NCI-H1694 treated with DMSO at 0.1 percent for 48 hours (cell line): Measurements from ENCODE around the gene ELMOD1.

ENCODE experiments used
- DNase-seq: peaks from one replicate; lab custom pipeline; 2025; lab: John Stamatoyannopoulos, UW

Gene ELMOD1

GRCh38 chr11:107583629-107584195, 7.2 kb upstream of the ELMOD1 start:
- no peak for DNase-seq

DNA sequence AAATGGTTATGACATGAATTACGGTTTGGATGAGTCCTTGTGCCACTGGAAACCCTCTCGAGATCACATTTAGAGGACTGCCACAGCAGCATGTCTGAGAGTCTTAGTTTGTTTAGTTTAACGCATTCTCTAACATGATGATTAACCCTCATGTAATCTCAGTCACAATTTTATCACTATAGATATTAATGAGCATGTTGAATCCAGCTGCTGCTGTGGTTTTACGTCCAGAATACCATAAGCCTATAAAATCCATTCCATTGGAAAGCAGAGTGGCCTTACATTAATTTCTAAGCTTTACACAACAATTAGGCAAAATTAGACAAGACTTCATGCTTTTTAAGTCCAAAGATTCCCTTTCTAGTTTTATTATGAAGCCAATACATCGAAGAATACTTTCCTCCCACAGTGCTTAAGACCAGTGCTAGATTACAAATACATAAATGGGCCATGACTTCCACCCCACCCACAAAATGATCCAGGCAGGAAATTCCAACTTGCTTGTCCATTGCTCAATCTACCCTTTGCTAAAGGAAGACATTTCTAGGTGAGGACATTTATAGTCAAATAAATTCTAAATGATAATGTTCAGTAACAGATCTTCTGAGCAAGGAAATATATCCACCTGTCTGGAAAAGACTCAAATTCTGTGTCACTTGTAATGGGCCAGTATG, 3.5 kb upstream of the ELMOD1 start:
- DNase-seq, result no peak

- no peak for DNase-seq
Observed at GRCh38 chr11:107591378-107592230, 657 bp downstream of the ELMOD1 start.

DNA sequence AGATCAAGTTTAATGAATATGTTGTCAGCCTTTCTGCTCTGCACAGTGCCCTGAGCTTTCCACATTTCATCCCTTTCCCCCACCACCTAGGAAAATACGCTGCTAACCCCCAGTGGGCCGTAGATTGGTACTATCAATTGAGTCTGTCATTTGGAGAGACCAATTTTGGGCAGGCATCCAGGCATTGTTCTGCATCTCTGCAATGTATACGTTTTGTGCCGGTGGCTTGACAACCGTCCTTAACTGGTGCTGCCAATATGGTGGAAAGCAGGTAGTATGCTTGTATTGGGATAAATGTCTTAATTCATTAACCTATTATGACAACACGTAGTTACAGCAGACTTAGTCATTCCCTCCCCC, 1.3 kb downstream of the ELMOD1 start:
- no peak for DNase-seq

GRCh38 chr11:107592813-107593212, 1.9 kb downstream of the ELMOD1 start:
- no peak for DNase-seq

- no peak for DNase-seq
Observed at GRCh38 chr11:107593951-107594350, 3.0 kb downstream of the ELMOD1 start.

DNA sequence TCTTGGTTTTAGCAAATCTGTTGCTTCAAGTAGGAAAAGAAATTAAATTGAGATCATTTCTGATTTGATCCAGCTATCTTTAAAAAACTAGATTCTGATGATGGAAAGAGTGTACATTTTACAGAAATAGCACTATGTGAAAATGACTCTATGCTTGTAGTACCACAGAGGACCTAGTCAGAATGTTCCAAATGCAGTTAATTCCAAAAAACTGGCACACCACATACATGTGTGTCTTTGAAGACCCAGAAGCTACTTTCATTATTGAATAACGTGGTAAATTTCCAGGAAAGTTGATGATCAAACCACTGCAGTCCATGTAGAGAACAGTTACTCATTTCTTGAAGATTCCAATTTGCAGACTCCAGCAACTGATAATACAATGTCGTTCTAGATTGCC, 3.8 kb downstream of the ELMOD1 start:
- DNase-seq, result no peak

GRCh38 chr11:107598225-107599139, 7.5 kb downstream of the ELMOD1 start:
- no peak for DNase-seq

DNA sequence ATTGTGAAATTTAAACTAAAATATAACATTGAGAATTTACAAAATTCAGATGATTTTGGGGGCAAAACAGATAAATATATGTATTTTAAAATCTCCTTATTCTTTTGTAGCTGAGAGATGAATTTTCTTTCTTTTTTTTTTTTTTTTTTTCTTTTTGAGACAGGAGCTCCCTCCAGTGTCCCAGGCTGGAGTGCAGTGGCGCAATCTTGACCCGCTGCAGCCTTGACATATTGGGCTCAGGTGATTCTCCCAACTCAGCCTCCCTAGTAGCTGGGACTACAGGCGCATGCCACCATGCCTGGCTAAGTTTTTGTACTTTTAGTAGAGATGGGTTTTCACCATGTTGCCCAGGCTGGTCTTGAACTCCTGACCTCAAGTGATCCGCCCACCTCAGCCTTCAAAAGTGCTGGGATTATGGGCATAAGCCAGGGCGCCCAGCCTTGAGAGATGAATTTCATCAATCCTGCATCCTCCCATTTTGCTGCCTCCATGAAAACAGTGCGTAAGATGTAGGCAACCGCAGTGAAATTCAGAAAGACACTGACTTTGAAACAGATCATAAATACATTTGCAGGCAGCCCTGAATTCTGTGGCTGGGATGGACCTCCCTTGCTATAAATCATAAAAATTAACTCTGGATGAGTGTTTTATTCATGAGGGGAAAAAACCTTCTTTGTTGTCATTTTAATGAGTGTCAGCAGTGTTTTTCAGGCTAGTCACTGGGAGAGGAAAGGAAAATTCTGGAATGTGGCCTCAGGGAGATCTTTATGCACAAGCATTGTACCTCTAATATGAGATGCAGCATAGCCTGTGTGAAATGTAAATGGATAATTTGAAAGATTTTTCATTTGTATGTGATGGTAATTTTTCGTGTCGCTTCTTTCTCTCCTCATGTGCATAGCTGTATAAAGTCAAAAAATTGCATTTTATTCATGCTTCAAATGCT, 14.4 kb downstream of the ELMOD1 start:
- no peak for DNase-seq

GRCh38 chr11:107606141-107606540, 15.2 kb downstream of the ELMOD1 start:
- DNase-seq, result no peak

DNA sequence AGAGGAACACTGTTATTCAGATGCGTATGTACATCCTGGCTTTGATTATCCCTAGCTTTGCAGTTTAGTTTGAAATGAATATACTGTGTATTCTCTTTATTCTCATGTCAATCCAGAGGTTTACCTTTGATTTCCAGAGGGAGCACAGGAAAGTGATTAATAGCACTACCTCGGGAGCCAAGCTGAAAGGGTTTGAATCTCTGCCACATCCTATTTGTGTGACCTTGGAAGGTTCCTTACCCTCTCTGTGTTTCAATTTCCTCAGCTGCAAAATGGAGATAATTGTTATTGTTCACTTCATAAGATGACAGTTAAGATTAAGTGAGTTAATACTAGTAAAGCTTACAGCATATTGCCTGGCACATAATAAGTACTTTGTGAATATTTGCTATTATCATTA, 17.9 kb downstream of the ELMOD1 start:
- no peak for DNase-seq

- DNase-seq, result no peak
Observed at GRCh38 chr11:107609400-107610218, 18.7 kb downstream of the ELMOD1 start.

- DNase-seq, result no peak
Observed at GRCh38 chr11:107612445-107612844, 21.5 kb downstream of the ELMOD1 start.

DNA sequence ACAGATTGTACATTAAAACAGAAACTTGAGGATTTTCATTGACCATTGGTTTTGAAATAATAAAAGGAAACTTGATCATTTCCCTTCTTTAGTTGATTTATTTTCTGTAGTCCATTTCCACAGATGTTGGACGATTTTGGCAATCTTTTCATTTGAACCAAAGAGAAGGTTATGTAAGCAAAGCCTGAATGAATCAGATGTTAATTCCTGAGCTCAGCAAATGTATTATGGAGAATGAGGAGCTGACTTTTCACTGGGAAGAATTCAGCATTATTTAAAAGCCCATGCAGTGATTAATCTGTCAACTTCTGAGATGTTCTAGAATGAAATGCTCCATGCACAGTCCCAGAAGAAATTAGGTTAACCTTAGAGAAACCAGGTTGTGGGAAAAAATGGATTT, 29.0 kb downstream of the ELMOD1 start:
- no peak for DNase-seq

GRCh38 chr11:107621081-107621480, 30.1 kb downstream of the ELMOD1 start:
- no peak for DNase-seq

GRCh38 chr11:107623183-107623582, 32.2 kb downstream of the ELMOD1 start:
- DNase-seq, result no peak

DNA sequence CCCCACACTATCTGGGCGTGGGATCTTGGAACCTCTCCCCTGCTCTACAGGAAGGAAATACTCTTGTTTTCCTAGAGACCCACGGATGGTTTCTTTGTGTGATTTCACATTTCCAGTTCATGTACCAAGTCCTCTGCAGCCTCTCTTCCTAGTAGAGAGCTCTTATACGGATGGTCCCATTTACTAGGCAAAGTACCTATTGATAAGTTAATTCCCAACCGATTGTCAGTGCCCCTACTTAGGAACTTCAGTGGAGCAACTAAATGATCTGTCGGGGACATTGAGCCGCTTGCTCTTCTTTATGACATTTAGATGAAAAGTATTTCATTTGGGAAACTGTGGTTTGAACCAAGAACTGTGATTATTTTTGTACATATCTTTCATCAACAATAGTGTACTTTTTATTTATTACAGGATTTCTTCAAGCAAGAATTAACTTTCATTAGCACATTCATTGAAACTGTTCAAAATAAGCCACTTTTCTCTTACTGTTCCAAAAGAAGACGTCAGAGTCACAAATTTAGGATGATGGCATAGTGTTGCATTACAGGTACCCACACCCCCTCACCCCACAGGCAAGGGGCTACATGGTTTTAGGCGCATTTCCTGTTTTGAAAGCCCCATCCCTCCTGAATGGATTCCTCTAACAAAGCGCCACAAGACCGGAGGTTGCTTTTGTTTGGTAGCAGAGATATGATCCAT, 34.2 kb downstream of the ELMOD1 start:
- no peak for DNase-seq

DNA sequence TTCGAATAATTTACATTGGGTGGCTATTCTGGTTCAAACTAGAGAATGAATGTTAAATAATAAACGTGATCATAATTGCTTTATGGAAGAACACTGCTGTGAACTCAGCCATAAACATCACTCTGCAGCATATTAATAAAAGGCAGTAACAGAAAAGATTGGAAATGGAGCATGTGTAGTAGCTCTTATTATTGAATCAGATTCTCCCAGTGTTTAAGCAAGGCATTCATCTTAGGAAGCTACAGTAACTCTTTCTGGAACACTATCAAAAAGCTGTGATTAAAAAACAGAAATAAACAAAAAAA, 34.7 kb downstream of the ELMOD1 start:
- no peak for DNase-seq

GRCh38 chr11:107631043-107631442, 40.1 kb downstream of the ELMOD1 start:
- DNase-seq, result no peak

DNA sequence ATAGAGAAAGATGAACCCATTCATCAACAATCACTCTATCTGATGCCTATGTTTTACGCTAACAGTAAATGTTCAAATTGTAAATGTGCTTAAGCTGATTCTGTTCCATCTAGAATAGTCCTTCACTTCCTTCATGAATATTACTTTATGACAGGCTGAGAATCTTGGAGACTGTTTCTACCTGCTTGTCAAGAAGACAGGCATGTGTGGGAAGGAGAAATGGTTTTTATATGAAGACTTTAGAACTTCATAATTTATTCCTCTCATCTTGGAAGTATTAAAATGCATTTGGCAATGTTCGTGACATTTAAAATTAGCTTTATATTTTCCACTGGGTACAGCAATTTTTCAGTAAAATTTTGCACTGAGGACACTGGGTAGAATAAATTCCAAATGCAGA, 41.0 kb downstream of the ELMOD1 start:
- no peak for DNase-seq
